NOMO-1 treated with DMSO at 0.1 percent for 48 hours (cell line): ENCODE data around the gene DUSP19.
"Not testable (repeated sequence)": the region's sequence is repeated elsewhere in the genome, so short reads cannot be mapped to it uniquely, and the experiment has no call there.

Source experiments
- DNase-seq: peaks from one replicate; lab custom pipeline; 2025; ENCODE audit not compliant: unreplicated experiment; lab: John Stamatoyannopoulos, UW

DUSP19 gene

GRCh38 chr2:183078464-183079138 lies at the start of gene DUSP19:
Gene DUSP19, plus strand, starts transcription at chr2:183078747. Its CDS starts 187 bp downstream, at chr2:183078934.
- peak; percentile 60 for DNase-seq

GRCh38 chr2:183029219-183029618 lies 49.3 kb upstream of the DUSP19 start:
- no peak for DNase-seq

GRCh38 chr2:183031911-183032794 lies 46.4 kb upstream of the DUSP19 start:
- peak; percentile 13 for DNase-seq

- no peak for DNase-seq
These were observed 44.6 kb upstream of the DUSP19 start for GRCh38 chr2:183033951-183034350.

GRCh38 chr2:183034806-183035205 lies 43.7 kb upstream of the DUSP19 start:
- DNase-seq, result no peak

GRCh38 chr2:183035298-183035953 lies 43.1 kb upstream of the DUSP19 start:
- no peak for DNase-seq

GRCh38 chr2:183035954-183036669 lies 42.4 kb upstream of the DUSP19 start:
- DNase-seq, result peak; percentile 66

GRCh38 chr2:183037074-183037552 lies 41.4 kb upstream of the DUSP19 start:
- no peak for DNase-seq

GRCh38 chr2:183037553-183038340 lies 40.8 kb upstream of the DUSP19 start:
- no peak for DNase-seq

GRCh38 chr2:183038341-183039300 lies 39.9 kb upstream of the DUSP19 start, which contains the start of gene NCKAP1:
Gene NCKAP1, minus strand, starts transcription at chr2:183038457. Its CDS starts 358 bp downstream, at chr2:183038099.
- DNase-seq, result no peak

- no peak for DNase-seq
These were observed 37.9 kb upstream of the DUSP19 start for GRCh38 chr2:183040604-183041003.

- not testable (repeated sequence) for DNase-seq
These were observed 35.0 kb upstream of the DUSP19 start for GRCh38 chr2:183043580-183043979.

GRCh38 chr2:183047486-183048125 lies 30.9 kb upstream of the DUSP19 start:
- not testable (repeated sequence) for DNase-seq

GRCh38 chr2:183049420-183049819 lies 29.1 kb upstream of the DUSP19 start:
- no peak for DNase-seq

GRCh38 chr2:183057333-183057985 lies 21.1 kb upstream of the DUSP19 start:
- no peak for DNase-seq

GRCh38 chr2:183059561-183059960 lies 19.0 kb upstream of the DUSP19 start:
- DNase-seq, result no peak

- DNase-seq, result no peak
These were observed 17.8 kb upstream of the DUSP19 start for GRCh38 chr2:183060571-183061231.
